Stimulated activated naive CD8-positive, alpha-beta T cell treated with anti-CD3 and anti-CD28 coated beads, Interleukin-15, Interleukin-2, amounts not matched to agents 100 U/mL and 50 U/mL, for 24 hours (primary cell): ENCODE results near the gene TSPAN7.

ENCODE experiments used
- ATAC-seq: fragments of 150-1000 bp; cut with Tn5 transposase; one replicate; pipeline ENCODE4 v1.10.0; 2021
- DNase-seq: peaks from one replicate; pipeline ENCODE4 v3.0.0; 2021

Gene TSPAN7

GRCh38 chrX:38649221-38649620 is 87.9 kb downstream of the TSPAN7 start:
- DNase-seq (no peak), ATAC-seq (no peak)

DNA sequence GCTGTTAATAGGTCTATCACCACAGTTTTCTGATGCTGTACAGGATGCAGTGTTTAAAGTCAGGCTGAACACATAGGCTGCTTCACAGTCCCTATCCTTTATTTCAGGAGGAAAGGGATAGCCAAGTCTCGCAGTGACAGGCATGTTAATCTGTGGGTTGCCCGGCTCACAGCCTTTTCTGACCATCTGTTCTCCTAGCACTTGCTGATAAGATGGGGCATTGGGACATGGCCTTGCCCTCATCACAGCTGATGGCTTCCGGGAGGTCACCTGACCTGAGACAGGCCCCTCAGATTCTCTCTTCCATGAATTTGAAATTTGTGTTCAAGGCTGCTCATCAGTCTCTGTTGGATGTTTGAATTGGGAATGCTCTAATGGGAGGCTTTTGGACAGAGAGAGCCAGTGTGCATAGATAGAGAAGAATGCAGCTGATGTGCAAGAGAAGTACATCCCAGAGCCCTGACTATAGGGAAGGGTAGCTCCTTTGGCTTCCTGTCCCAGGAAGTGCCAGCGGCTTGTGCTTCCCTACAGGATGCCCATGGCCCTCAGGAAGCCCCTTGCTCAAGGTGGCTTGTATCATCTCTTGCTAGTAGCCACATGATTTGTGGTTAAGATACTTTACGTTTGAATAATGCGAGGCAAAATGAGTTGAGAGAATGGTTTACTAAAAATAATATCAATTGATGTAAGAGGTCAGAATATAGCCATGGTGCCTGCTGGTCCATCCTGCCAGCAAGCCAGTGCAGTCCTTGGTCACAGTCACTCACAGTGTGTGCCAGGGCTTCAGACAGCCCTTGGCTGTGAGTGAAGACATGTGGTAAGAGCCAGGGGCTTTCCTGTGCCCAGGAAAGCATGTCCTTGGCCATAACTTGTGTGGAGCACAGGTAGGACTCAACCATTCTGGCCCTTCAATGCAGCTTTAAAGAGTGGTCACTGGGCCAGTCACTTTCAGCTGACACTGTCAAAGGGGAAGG is 88.6 kb downstream of the TSPAN7 start:
- DNase-seq (no peak), ATAC-seq (no peak)

- ATAC-seq (no peak), DNase-seq (no peak)
Measured at GRCh38 chrX:38651625-38652601, 90.6 kb downstream of the TSPAN7 start.

DNA sequence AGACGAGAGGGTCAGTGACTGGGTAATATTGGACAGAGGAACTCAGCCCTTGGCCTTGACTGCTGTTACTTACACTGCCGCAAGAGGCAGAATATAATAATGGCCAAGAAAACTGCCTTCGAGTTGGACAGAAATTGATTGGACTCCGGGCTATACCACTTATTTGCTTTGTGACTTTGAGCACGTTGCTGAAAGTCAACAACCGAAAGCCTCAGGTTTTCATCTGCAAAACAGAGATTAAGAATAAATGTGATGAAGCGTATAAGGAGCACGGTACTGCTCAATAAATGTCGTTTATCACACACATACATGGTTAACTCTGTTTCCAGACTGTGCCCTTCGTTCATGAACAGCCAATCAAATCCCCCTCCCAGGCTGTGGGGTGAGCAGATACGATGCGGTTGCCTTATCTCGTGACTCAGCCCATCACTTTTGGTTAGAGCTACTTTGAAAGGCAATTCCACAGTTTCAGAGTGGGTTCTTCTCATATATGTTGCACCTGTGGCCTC is 91.6 kb downstream of the TSPAN7 start:
- DNase-seq: no peak
- ATAC-seq: no peak

DNA sequence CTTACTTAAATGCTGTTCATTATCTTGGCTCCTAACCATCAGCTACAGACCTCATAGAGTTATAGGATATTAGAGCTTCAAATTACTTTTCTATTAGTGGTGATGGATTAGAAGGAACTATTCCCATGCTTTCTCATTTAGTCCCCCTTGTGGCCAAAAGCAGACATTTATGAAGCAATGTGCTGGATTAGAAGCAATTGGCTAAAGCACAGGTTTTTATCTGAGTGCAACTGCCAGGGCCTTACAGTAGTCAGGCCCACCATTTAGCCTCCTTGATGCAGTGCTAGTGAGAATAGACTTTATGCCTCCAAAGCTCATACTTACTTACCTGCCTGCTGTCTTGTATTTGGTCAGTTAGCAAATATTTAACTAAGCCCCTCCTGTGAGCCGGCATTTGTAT is 93.0 kb downstream of the TSPAN7 start:
- ATAC-seq: no peak
- DNase-seq: no peak

DNA sequence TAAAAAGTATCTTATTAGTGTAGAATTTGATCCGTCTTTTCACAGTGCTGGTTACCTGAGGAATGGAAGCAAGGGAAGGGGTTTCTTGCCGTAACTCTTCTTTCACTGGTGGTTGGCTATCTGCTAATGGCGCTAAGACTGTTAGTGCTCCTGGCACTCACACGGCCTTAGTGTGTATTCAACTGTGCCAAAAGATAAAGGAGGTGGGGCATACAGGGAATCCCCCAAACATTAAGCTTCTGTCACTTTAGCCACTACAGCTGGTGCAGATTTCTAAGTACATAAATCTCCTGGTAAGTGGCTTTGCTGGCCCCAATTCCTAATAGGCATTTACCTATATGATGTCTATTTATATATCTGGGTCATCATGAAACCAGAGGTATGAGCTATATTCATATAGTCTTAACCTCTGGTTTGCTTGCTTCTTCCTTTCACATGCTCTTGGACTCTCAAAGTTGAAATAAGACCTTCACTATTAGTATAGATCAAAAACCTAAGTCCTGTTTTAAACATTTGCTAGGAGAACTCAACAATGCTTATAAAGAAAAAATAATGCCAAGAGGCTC is 95.1 kb downstream of the TSPAN7 start:
- no peak for ATAC-seq
- DNase-seq: no peak

DNA sequence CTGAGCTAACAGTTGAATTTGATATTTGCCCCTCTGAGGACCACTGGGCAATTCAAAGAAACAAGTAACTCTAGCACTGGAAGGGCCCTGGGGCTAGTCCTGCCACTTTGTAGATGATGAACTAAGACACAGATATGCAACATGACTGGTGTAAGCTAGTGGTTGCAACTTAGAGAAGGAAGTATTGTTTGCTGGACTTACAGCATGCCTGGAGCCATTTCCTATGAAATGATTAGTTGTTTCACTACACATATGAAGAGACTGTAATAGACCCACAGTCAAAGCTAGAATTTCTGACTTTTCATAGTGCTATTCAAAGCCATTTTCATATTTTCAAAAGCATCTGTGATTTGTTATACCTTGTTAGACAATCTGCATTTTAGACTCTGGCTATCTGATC is 96.2 kb downstream of the TSPAN7 start:
- no peak for DNase-seq
- no peak for ATAC-seq

- ATAC-seq (no peak), DNase-seq (no peak)
Measured at GRCh38 chrX:38660395-38661102, 99.2 kb downstream of the TSPAN7 start.

- no peak for DNase-seq
- ATAC-seq: no peak
Measured at GRCh38 chrX:38661103-38661441, 99.7 kb downstream of the TSPAN7 start.

DNA sequence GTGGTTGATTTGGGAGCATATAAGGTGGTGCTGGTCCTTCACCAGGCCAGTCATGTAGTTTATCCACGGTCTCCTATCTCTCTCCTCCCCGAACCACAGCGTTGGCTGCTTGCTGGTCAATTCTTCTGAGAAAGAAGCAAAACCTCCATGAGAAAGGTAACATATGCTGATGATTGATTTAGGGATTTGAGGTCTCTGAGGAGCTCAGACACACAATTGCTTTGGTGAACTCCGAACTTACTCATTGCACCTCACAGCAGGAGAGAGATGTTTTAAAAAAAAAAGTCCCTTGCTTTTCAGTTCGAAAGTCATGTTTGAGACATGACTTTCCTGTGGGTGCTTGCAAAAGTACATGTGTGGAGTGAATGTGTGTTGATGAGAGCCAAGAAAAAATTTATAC is 100.2 kb downstream of the TSPAN7 start:
- ATAC-seq: no peak
- no peak for DNase-seq

DNA sequence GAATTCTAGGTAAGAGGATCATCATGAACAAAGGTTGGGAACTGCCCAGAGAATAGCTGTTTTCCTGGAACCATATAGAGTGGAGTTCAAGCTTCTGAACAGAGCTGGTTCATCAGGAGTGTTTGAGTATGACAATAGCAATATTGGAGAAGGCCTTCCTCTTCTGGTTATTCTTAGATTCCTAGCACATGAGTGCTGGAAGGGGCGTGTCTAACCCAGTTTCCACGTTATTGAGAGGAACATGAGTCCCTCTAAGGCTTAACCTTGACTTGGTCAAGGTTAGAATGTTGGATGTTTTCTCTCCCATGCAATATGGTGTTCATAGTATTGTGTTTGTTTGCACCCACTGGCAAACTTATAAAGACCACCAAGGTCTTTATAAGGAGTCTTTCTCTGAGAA is 101.3 kb downstream of the TSPAN7 start:
- no peak for ATAC-seq
- DNase-seq: no peak

DNA sequence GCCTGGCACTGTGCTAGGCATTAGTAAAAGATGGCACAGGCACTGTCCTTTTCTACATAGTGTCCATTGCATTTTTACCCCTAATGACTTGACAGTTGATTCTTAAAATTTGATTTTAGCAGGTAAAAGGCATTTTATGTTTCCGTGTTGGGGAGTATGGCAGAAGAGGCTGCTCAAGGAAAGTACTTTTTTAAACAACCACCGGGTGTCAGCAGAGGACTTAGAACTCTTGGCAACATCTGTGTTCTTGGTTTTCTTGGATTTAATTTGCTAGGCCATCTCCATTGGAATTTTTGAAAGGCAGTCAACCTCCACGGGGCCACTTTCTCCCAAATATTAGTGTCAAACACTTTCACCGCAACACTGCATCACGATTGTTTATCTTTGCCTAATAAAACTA is 102.9 kb downstream of the TSPAN7 start:
- DNase-seq (no peak), ATAC-seq (no peak)

DNA sequence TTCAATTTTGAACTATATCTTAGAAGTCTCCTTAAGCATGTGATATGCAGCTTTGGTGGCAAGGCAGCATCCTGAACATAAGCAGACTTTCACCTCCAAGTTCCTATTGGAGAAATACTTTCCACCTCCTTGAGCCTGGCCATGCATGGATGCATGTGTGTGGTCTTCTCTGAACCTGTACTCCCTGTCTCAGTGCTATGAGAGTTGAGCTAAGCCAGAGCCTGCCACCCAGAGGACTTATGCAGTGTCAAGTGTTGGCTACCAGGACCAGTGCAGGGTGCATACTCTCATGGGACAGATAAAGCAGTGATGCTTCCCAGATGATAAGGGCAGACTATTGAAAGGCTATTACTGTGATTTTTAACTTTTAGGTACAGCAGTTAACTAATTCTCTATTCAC is 105.6 kb downstream of the TSPAN7 start:
- DNase-seq (no peak), ATAC-seq (no peak)

- no peak for DNase-seq
- ATAC-seq: no peak
Measured at GRCh38 chrX:38668771-38669170, 107.4 kb downstream of the TSPAN7 start.

- no peak for ATAC-seq
Measured at GRCh38 chrX:38669428-38669827, 108.1 kb downstream of the TSPAN7 start.

DNA sequence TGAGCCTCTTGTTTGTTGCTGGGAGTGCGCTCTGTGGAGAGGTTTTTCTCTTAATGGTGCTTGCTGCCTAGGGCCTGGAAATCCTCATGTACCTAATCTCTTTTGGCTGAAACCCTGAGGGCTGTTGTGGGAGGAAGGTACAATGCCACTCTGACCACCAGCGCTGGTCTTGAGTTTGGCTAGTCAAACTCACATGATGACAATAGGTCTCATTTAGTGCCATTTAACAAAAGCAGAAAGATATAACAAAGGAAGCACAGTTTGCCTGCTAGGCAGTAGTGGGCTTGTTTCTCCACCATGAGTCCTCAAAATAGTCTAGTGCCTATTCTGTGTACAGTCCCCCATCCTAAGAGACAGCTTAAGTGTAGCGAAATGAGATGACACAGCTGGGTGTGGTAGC is 111.3 kb downstream of the TSPAN7 start:
- DNase-seq (no peak), ATAC-seq (no peak)

More at GRCh38 chrX:38669428-38669827, 108.1 kb downstream of the TSPAN7 start:
- no peak for DNase-seq

- no peak for ATAC-seq
- no peak for DNase-seq
Measured at GRCh38 chrX:38675856-38676255, 114.5 kb downstream of the TSPAN7 start.

DNA sequence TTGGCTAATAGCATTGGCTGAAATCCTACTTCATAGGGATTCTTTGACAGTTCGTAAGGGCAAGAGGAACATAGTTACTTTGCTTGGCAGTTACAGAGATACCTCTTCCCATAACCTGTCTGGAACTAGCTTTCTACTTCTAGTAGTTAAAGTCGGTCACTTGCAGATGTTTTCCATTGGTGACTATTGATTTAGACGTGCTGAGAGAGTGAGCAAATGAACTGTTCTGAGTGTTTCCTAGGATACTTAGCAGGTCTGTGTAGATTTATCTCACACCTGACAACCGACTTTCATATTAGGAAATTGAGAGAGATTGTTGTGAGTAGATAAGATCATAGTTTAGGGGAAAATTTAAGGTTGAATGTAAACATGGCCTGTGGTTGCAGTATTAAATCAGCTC is 116.8 kb downstream of the TSPAN7 start:
- ATAC-seq (no peak), DNase-seq (no peak)

DNA sequence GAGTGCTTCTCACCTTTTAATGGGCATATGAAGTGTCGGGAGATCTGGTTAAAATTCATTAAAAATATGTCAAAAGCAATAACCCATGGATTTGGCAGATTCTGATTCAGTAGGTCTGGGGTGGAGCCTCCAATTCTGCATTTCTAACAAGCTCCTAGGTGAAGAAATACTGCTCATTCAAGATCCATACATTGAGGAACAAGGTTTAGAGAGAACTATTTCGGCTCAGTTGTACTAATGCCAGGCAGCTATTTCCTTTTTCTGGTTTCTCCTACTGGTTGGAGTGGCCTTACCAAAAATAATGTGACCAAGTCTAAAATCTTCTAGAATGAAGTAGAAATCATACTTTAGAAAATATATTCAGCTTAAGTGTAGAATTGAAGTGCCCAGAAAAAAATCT is 117.5 kb downstream of the TSPAN7 start:
- no peak for DNase-seq
- no peak for ATAC-seq

- no peak for DNase-seq
- ATAC-seq: no peak
Measured at GRCh38 chrX:38679695-38680094, 118.4 kb downstream of the TSPAN7 start.

- DNase-seq (no peak), ATAC-seq (no peak)
Measured at GRCh38 chrX:38682095-38682494, 120.8 kb downstream of the TSPAN7 start.

DNA sequence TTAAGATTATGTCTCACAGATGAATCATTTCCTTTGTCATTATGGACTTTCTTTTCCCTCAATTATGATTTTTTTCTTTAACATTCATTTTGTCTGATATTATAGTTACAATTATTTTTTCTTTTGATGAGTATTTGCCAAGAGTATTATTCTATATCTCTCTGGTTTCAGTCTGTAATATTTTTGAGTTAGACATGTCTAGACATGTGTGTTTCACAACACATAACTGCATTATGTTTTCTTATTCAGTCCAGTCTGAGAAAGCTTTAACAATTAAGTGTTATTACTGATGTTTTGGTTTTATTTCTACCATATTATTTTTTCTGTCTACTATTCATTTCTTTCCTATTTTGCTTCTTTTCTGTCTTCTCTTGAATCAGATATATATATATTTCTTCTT is 131.6 kb downstream of the TSPAN7 start:
- DNase-seq: no peak
- no peak for ATAC-seq
